T-helper 17 cell (primary cell): ENCODE results near the gene PCDHGA3. TPM values are rescaled to one million over a fixed set of nuclear protein-coding genes. Genes with fewer than 3 reads are reported as not detected.
A peak's percentile ranks its signal among the peaks of the same experiment; 100 is the strongest.
"Not testable (repeated sequence)": the region's sequence is repeated elsewhere in the genome, so short reads cannot be mapped to it uniquely, and the experiment has no call there.

Experiments used
- ATAC-seq: fragments of 150-1000 bp; cut with Tn5 transposase; 2 replicates; pipeline ENCODE4 v1.10.0; 2021; ENCODE audit warnings: mild to moderate bottlenecking, moderate library complexity
- DNase-seq, 3 donors: peaks; one replicate each; pipeline versions ENCODE4 v3.0.0 to v3.0.0-alpha.2; 2020 to 2021
- H3K9me3 ChIP-seq: one replicate; pipeline ENCODE4 v1.7.0; 2013; ENCODE audit warnings: low read length, mild to moderate bottlenecking; ENCODE audit not compliant: control insufficient read depth, poor library complexity, severe bottlenecking
- H3K27ac Mint-ChIP-seq: one replicate; pipeline ENCODE4 v1.8.0; 2022; ENCODE audit warnings: mild to moderate bottlenecking, moderate library complexity, mixed read lengths
- H3K27me3 Mint-ChIP-seq: one replicate; pipeline ENCODE4 v1.8.0; 2022; ENCODE audit warnings: mixed read lengths
- H3K36me3 Mint-ChIP-seq: one replicate; pipeline ENCODE4 v1.8.0; 2022; ENCODE audit warnings: low read depth, mixed read lengths
- H3K4me1 Mint-ChIP-seq: one replicate; pipeline ENCODE4 v1.8.0; 2022; ENCODE audit warnings: mild to moderate bottlenecking, mixed read lengths
- H3K4me3 Mint-ChIP-seq: one replicate; pipeline ENCODE4 v1.8.0; 2022; ENCODE audit warnings: mild to moderate bottlenecking, moderate library complexity, mixed read lengths
- total RNA-seq, 4 donors: library from RNA in 2 of 4; stranded (reverse) in 2 of 4; gene quantifications; one replicate each; pipeline ENCODE4 v1.2.3 and lab custom pipeline; 2022 to 2026

The PCDHGA3 gene
- total RNA-seq (under 1 TPM in 1 of 2 donors, not detected in 1; 0.22 TPM), total RNA-seq (lab: John Stamatoyannopoulos, UW) (0 reads per million in 2 donors)

- ATAC-seq = no peak
- H3K36me3 Mint-ChIP-seq = peaks cover 2% of the 10 kb centered on the region
- DNase-seq = no peak
- H3K4me3 Mint-ChIP-seq = peak within 1 kb of the TSS; percentile 58
- H3K27me3 Mint-ChIP-seq = peaks cover 9% of the 10 kb centered on the region
- no peaks in the 10 kb centered on the region for H3K4me1 Mint-ChIP-seq
- peaks cover 25% of the 10 kb centered on the region for H3K9me3 ChIP-seq
- H3K27ac Mint-ChIP-seq = no peak within 1 kb of the TSS
Observed at GRCh38 chr5:141343242-141343952, at the start of gene PCDHGA3. PCDHGA3 (plus strand) TSS chr5:141343829; CDS start chr5:141344034, 205 bp downstream.

- Mint-ChIP-seq H3K27me3 (no peaks in the 10 kb centered on the region), H3K4me1 (no peaks in the 10 kb centered on the region), H3K27ac (no peak overlapping the region), H3K36me3 (no peaks in the 10 kb centered on the region), H3K4me3 (no peak overlapping the region)
- ATAC-seq (no peak), DNase-seq (no peak)
- H3K9me3 ChIP-seq = peaks cover 15% of the 10 kb centered on the region
Observed at GRCh38 chr5:141298376-141298775, 45.3 kb upstream of the PCDHGA3 start.

GRCh38 chr5:141303756-141304155 lies 39.9 kb upstream of the PCDHGA3 start, which contains the start of gene SLC25A2:
SLC25A2 (minus strand) TSS chr5:141304049; CDS start chr5:141303865, 184 bp downstream.
- Mint-ChIP-seq H3K4me1 (no peaks in the 10 kb centered on the region), H3K27ac (no peak within 1 kb of the TSS), H3K27me3 (no peaks in the 10 kb centered on the region), H3K4me3 (no peak within 1 kb of the TSS), H3K36me3 (no peaks in the 10 kb centered on the region)
- H3K9me3 ChIP-seq = peaks cover 18% of the 10 kb centered on the region
- ATAC-seq = no peak
- DNase-seq = no peak

- Mint-ChIP-seq H3K4me3 (no peak overlapping the region), H3K36me3 (peaks cover 1% of the 10 kb centered on the region), H3K27ac (no peak overlapping the region), H3K27me3 (no peaks in the 10 kb centered on the region), H3K4me1 (no peaks in the 10 kb centered on the region)
- H3K9me3 ChIP-seq = peaks cover 9% of the 10 kb centered on the region
- no peak for DNase-seq
- ATAC-seq = no peak
Observed at GRCh38 chr5:141306630-141307029, 37.0 kb upstream of the PCDHGA3 start.

- no peak for DNase-seq
- Mint-ChIP-seq H3K27me3 (no peaks in the 10 kb centered on the region), H3K36me3 (peaks cover 9% of the 10 kb centered on the region), H3K4me1 (no peaks in the 10 kb centered on the region), H3K4me3 (no peak overlapping the region), H3K27ac (no peak overlapping the region)
- H3K9me3 ChIP-seq = peaks cover 21% of the 10 kb centered on the region
- ATAC-seq = no peak
Observed at GRCh38 chr5:141313711-141314110, 29.9 kb upstream of the PCDHGA3 start.

GRCh38 chr5:141316963-141317362 lies 26.7 kb upstream of the PCDHGA3 start:
- Mint-ChIP-seq H3K27ac (peak overlapping the region; percentile 12), H3K36me3 (peaks cover 12% of the 10 kb centered on the region)
- peaks cover 38% of the 10 kb centered on the region for H3K9me3 ChIP-seq
- DNase-seq, H3K27me3 Mint-ChIP-seq, ATAC-seq, H3K4me3 Mint-ChIP-seq, H3K4me1 Mint-ChIP-seq: not testable (repeated sequence)

- peaks cover 12% of the 10 kb centered on the region for H3K36me3 Mint-ChIP-seq
Observed at GRCh38 chr5:141319202-141319601, 24.4 kb upstream of the PCDHGA3 start.

GRCh38 chr5:141319699-141320098 lies 23.9 kb upstream of the PCDHGA3 start:
- peaks cover 12% of the 10 kb centered on the region for H3K36me3 Mint-ChIP-seq
- H3K27me3 Mint-ChIP-seq = no peaks in the 10 kb centered on the region
- peak overlapping the region; percentile 95 for H3K27ac Mint-ChIP-seq
- DNase-seq = no peak
- H3K4me3 Mint-ChIP-seq = peak overlapping the region; percentile 94
- H3K9me3 ChIP-seq = peaks cover 30% of the 10 kb centered on the region
- H3K4me1 Mint-ChIP-seq = peaks cover 10% of the 10 kb centered on the region
- no peak for ATAC-seq

More at GRCh38 chr5:141319202-141319601, 24.4 kb upstream of the PCDHGA3 start:
- DNase-seq (no peak), ATAC-seq (no peak)
- H3K27me3 Mint-ChIP-seq = no peaks in the 10 kb centered on the region
- H3K27ac Mint-ChIP-seq = peak overlapping the region; percentile 95
- peaks cover 10% of the 10 kb centered on the region for H3K4me1 Mint-ChIP-seq
- H3K9me3 ChIP-seq = peaks cover 30% of the 10 kb centered on the region
- peak overlapping the region; percentile 94 for H3K4me3 Mint-ChIP-seq

- peaks cover 10% of the 10 kb centered on the region for H3K4me1 Mint-ChIP-seq
- DNase-seq (peak; percentile 83 to 91 (median 86)), ATAC-seq (peak; percentile 91)
- H3K27ac Mint-ChIP-seq = peak within 1 kb of the TSS; percentile 95
- H3K36me3 Mint-ChIP-seq = peaks cover 11% of the 10 kb centered on the region
- H3K4me3 Mint-ChIP-seq = peak within 1 kb of the TSS; percentile 94
- no peaks in the 10 kb centered on the region for H3K27me3 Mint-ChIP-seq
- H3K9me3 ChIP-seq = peaks cover 30% of the 10 kb centered on the region
Observed at GRCh38 chr5:141320225-141321169, 23.1 kb upstream of the PCDHGA3 start, which contains the start of gene TAF7. TAF7 (minus strand) TSS chr5:141320784; CDS start chr5:141320044, 740 bp downstream.

GRCh38 chr5:141322261-141322660 lies 21.4 kb upstream of the PCDHGA3 start:
- DNase-seq (no peak), ATAC-seq (no peak)
- Mint-ChIP-seq H3K4me1 (peaks cover 10% of the 10 kb centered on the region), H3K27me3 (peaks cover 4% of the 10 kb centered on the region), H3K27ac (no peak overlapping the region), H3K4me3 (no peak overlapping the region), H3K36me3 (peaks cover 8% of the 10 kb centered on the region)
- peaks cover 23% of the 10 kb centered on the region for H3K9me3 ChIP-seq

- Mint-ChIP-seq H3K36me3 (no peaks in the 10 kb centered on the region), H3K4me3 (peak overlapping the region; percentile 89), H3K27me3 (peaks cover 19% of the 10 kb centered on the region), H3K4me1 (no peaks in the 10 kb centered on the region), H3K27ac (peak overlapping the region; percentile 66)
- ATAC-seq (peak; percentile 95), DNase-seq (peak; percentile 18 to 50 (median 45))
- peaks cover 8% of the 10 kb centered on the region for H3K9me3 ChIP-seq
Observed at GRCh38 chr5:141326088-141326854, 17.4 kb upstream of the PCDHGA3 start.

- DNase-seq (no peak), ATAC-seq (no peak)
- H3K4me3 Mint-ChIP-seq = no peak overlapping the region
- peaks cover 23% of the 10 kb centered on the region for H3K27me3 Mint-ChIP-seq
- no peak overlapping the region for H3K27ac Mint-ChIP-seq
- H3K36me3 Mint-ChIP-seq = no peaks in the 10 kb centered on the region
- H3K4me1 Mint-ChIP-seq = no peaks in the 10 kb centered on the region
- peaks cover 14% of the 10 kb centered on the region for H3K9me3 ChIP-seq
Observed at GRCh38 chr5:141328231-141328630, 15.4 kb upstream of the PCDHGA3 start.
